HS-5 (cell line): ENCODE measurements around the gene UVRAG.
"Not testable (repeated sequence)": the region's sequence is repeated elsewhere in the genome, so short reads cannot be mapped to it uniquely, and the experiment has no call there.

ENCODE experiments used
- DNase-seq: peaks from one replicate; pipeline ENCODE4 v3.0.0-alpha.2; 2012; ENCODE audit warnings: low read depth

The UVRAG gene

GRCh38 chr11:76025817-76026216 is 210.8 kb downstream of the UVRAG start:
- DNase-seq: no peak

- DNase-seq: no peak
These were observed 211.3 kb downstream of the UVRAG start for GRCh38 chr11:76026281-76026680.

GRCh38 chr11:76026862-76027261 is 211.9 kb downstream of the UVRAG start:
- no peak for DNase-seq

- no peak for DNase-seq
These were observed 215.3 kb downstream of the UVRAG start for GRCh38 chr11:76030286-76030685.

GRCh38 chr11:76030968-76031590 is 216.1 kb downstream of the UVRAG start:
- DNase-seq: no peak

GRCh38 chr11:76033699-76034098 is 218.7 kb downstream of the UVRAG start:
- no peak for DNase-seq

GRCh38 chr11:76035020-76035419 is 220.0 kb downstream of the UVRAG start:
- no peak for DNase-seq

GRCh38 chr11:76038608-76039007 is 223.6 kb downstream of the UVRAG start:
- DNase-seq: no peak

- DNase-seq: no peak
These were observed 226.2 kb downstream of the UVRAG start for GRCh38 chr11:76041208-76041607.

GRCh38 chr11:76044750-76045320 is 229.8 kb downstream of the UVRAG start:
- no peak for DNase-seq

GRCh38 chr11:76047231-76047630 is 232.2 kb downstream of the UVRAG start:
- no peak for DNase-seq

- no peak for DNase-seq
These were observed 232.8 kb downstream of the UVRAG start for GRCh38 chr11:76047766-76048165.

- no peak for DNase-seq
These were observed 233.8 kb downstream of the UVRAG start for GRCh38 chr11:76048763-76049162.

- DNase-seq: no peak
These were observed 234.5 kb downstream of the UVRAG start for GRCh38 chr11:76049511-76049910.

GRCh38 chr11:76051937-76052336 is 236.9 kb downstream of the UVRAG start:
- DNase-seq: no peak

- DNase-seq: no peak
These were observed 239.3 kb downstream of the UVRAG start for GRCh38 chr11:76054330-76054729.

GRCh38 chr11:76056876-76057275 is 241.9 kb downstream of the UVRAG start:
- DNase-seq: no peak

GRCh38 chr11:76060475-76061036 is 245.5 kb downstream of the UVRAG start:
- not testable (repeated sequence) for DNase-seq

GRCh38 chr11:76062733-76063132 is 247.7 kb downstream of the UVRAG start:
- no peak for DNase-seq

- DNase-seq: no peak
These were observed 249.2 kb downstream of the UVRAG start for GRCh38 chr11:76064192-76064591.

- no peak for DNase-seq
These were observed 252.1 kb downstream of the UVRAG start for GRCh38 chr11:76067099-76067498.

GRCh38 chr11:76069001-76069400 is 254.0 kb downstream of the UVRAG start:
- no peak for DNase-seq

GRCh38 chr11:76071090-76071489 is 256.1 kb downstream of the UVRAG start:
- no peak for DNase-seq

- DNase-seq: peak; percentile 18
These were observed 258.7 kb downstream of the UVRAG start for GRCh38 chr11:76073724-76074123.
